NCI-H82 (cell line): Measurements from ENCODE around the gene ABHD6.
"Not testable (repeated sequence)": the region's sequence is repeated elsewhere in the genome, so short reads cannot be mapped to it uniquely, and the experiment has no call there.

Experiments used
- DNase-seq: peaks from one replicate; lab custom pipeline; 2025; lab: John Stamatoyannopoulos, UW

ABHD6 gene

GRCh38 chr3:58281069-58281468, 43.5 kb downstream of the ABHD6 start:
- peak; percentile 49 for DNase-seq

- no peak for DNase-seq
Measured at GRCh38 chr3:58285334-58285733, 47.7 kb downstream of the ABHD6 start.

- DNase-seq, result no peak
Measured at GRCh38 chr3:58287354-58287753, 49.8 kb downstream of the ABHD6 start.

GRCh38 chr3:58288011-58288728, 50.6 kb downstream of the ABHD6 start:
- DNase-seq, result no peak

GRCh38 chr3:58288964-58289613, 51.5 kb downstream of the ABHD6 start:
- DNase-seq, result not testable (repeated sequence)

DNA sequence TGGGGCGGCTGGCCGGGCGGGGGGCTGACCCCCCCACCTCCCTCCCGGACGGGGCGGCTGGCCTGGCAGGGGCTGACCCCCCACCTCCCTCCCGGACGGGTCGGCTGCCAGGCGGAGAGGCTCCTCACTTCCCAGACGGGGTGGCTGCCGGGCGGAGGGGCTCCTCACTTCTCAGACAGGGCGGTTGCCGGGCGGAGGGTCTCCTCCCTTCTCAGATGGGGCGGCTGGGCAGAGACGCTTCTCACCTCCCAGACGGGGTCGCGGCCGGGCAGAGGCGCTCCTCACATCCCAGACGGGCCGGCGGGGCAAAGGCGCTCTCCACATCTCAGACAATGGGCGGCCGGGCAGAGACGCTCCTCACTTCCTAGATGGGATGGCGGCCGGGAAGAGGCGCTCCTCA, 52.9 kb downstream of the ABHD6 start:
- not testable (repeated sequence) for DNase-seq

DNA sequence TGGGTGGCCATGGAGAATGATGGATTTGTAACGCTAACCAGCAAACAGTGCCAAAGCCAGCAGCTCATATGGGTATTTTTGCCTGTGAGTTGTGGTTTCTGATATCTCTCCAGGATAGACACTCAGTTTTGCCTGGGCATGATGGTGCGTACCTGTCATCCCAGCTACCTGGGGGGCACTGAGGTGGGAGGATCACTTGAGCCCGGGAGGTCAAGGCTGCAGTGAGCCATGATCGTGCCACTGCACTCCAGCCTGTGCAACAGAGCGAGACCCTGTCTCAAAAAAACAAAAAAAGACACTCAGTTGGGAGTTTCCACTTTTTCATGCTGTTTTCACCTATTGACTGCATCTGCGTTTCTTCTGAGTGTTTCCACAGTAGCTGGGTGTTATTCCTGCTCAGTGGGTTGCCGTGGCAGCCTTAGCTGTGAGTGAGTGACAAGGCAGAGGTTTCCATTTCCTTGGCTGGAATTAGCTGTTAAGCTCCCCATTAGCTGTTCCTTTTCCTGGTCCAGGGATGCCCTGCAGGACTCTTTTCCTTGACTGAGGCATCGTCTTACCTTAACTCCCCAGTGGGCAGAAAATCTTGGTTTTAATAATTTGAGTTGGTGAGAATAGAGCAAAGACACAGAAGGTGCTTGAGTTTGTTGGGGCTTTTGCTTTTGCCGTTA, 54.2 kb downstream of the ABHD6 start:
- no peak for DNase-seq

DNA sequence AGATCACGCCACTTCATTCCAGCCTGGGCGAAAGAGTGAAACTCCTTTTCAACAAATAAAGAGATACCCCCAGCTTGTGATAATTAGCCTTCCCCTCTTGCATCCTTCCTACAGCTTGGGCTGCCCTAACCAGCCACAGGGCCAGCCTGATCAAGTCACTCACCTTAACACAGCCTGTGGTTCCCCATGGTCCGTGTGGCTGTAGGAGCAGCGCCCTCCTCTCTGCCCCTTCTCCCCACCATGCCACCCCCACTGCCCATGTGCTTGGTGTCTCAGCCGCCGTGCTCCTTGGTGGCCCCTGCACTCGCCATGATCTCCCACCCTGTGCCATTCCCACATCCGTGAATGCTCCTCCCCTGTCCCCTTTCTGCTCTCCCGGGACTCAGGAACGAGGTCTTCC, 55.3 kb downstream of the ABHD6 start:
- DNase-seq, result no peak

DNA sequence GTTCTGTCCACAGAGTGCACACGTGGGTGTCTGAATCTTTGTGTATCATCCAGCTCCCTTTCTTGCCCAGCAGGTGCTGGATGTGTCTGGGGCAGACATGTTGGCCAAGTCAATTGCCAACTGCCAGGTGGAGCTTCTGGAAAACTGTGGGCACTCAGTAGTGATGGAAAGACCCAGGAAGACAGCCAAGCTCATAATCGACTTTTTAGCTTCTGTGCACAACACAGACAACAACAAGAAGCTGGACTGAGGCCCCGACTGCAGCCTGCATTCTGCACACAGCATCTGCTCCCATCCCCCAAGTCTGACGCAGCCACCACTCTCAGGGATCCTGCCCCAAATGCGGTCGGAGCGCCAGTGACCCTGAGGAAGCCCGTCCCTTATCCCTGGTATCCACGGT, 55.9 kb downstream of the ABHD6 start:
- DNase-seq, result no peak

DNA sequence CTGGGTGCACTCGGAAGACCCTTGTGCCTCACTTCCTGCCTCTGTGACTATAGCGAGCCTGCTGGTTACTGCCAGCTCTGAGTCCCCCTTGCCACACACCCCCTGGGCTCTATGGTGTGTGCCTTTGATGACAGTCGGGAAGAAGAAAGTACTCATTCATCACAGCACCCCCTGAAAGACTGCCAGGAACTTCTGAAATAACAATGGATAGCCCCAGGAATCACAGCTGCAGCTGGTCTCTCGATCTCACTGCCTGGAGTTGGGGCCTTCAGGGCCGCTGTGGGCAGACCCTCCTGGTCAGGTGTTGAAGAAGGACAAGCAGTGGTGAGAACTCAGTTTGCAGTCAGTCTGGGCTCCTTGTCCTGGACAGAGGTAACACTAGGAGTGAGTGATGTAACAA, 58.7 kb downstream of the ABHD6 start:
- DNase-seq, result no peak

- no peak for DNase-seq
Measured at GRCh38 chr3:58296843-58297242, 59.3 kb downstream of the ABHD6 start.

DNA sequence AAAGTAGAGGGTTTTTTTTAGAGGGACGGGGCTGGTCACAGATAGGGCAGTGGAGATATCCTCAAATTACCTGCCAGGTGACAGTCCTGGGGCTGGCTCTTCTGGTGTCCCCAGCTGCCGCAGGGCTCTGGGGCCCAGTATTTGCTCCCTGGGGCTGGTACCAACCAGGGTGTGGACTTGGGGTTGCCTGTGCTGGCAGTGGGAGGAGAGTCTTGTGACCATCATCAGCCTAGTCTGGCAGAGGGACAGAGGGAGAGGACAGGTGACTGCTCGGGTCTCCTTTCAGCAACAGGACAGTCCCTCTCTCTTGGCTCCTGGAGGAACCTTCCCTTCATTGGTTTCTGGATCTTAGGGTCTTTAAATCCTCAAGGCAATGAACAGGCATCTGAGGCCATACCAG, 60.6 kb downstream of the ABHD6 start:
- no peak for DNase-seq

DNA sequence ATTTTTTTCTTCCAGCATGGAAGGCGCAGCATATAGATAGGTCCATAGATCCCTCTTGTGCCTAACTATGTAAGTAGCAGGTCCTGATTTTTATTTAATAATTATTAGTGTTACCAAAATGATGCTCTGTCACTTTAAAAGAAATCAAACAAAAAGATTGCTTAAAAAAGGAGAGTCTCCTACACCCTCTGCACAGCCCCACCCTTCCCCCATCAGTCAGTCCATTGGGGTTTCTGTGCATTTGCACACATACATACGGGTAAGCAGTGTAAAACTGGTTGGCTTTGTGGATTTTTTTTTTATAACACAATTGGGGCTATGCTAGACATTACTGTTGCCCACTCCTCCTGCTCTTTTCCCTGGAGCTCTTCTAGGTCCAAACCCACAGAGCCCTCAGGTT, 61.5 kb downstream of the ABHD6 start:
- DNase-seq, result no peak

DNA sequence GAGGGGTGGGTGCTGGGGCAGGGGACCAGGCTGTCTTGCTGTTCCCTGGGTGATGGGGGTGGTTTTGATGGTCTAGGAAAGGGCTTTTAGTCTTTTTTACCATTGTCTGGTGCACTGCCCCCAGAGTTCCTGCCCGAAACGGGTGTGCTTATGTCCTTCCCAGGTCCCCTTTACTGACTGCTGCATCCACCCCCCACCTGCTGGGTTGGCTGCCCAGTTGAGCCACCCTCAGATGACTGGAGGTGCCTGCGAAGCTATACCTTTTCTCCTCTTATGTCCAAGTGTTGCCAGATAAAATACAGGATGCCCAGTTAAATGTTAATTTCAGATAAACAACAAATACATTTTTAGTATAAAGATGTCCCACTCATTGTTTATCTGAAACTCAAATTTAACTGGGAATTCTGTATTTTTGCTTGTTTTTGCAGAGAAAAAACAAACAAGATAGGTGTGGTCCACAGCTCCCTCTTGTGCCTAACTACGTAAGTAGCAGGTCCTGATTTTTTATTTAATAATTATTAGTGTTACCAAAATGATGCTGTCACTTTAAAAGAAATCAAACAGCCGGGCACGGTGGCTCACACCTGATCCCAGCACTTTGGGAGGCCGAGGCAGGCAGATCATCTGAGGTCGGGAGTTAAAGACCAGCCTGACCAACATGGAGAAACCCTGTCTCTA, 62.4 kb downstream of the ABHD6 start:
- peak; percentile 18 for DNase-seq

DNA sequence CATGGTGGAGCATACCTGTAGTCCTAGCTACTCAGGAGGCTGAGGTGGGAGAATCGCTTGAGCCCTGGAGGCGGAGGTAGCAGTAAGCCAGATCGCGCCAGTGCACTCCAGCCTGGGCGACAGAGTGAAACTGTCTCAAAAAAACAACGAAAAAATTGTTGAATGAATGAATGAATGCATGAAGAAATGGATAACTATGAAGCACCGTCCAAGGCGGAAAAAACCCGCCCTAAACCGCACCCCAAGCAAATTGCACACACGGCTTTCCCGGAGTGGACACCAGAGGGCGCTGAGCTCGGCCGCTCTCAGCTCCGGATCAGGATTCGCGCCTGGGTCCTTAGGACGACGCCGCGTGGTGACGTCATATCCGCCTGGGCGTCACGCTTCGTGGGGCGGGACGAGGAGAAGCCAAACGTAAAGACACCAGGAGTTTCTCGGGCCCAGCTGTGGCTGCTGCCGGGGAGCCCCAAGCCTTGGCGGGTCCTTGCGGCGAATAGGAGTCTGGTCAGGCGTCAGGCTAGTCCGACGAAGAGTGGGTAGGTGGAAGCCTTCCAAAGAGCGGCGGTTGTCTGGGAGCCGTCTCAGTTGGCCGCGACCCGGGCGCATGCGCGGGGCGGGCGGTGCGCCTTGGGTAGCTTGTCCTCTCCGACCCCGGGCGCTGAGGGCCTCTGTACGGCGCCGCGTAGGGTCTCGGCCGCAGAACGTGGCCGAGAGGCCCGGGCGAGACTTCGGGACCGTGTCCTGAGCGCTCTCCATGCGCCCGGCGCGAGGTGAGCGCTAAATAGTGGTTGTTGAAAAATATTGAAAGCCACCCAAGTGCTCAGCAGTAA, 68.5 kb downstream of the ABHD6 start, which contains the start of the genes HTD2 and RPP14:
TSS of gene HTD2 (plus strand) at position 639 of the 830 bp plus-strand sequence. CDS start 11,094 bp downstream, outside the sequence.
TSS of gene RPP14 (plus strand) at position 364 of the 830 bp plus-strand sequence. CDS start 4,085 bp downstream, outside the sequence.
- peak; percentile 96 for DNase-seq

DNA sequence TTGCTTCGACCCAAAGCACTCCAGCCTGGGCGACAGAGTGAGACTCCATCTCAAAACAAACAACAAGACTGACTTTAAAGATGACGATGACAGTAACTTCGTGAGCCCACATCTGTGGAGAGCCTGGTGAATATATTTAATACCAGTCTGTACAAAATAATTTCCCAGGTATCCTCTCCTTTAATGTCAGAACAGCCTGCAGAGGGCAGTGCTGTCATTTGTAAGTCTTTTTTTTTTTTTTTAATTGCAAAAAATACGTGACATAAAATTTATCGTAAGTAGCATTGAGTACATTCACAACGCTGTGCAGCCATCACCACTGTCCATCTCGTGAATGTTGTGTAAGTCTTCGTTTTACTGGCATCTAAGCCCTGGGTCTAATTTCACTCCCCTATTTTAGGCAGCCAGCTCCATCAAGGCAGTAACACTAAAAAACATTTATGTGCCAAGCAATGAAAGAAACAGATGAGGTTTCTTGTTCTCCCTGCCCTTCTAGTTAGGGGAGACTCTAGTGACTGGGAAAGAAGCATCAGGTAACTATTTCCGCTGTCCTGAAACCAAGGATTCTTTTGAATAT, 70.1 kb downstream of the ABHD6 start:
- DNase-seq, result peak; percentile 54

DNA sequence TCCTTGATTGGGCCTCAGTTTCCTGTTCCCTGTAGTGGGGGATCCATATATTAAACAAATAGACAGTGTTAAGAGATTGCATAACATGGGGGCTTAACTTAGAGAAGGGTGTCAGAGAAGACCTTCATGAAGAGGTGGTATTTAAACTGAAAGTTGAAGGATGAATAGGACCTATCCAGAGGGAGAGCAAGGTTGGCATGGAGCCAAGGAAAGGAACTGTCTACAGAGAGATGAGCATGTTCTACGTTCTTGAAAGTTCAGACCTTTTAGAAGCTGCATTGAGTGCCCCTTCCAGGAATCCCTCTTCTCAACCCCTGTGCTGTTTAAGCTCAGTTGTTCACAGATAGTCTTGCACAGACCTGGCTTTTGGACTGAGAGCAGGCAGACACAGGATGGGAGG, 71.1 kb downstream of the ABHD6 start:
- no peak for DNase-seq

DNA sequence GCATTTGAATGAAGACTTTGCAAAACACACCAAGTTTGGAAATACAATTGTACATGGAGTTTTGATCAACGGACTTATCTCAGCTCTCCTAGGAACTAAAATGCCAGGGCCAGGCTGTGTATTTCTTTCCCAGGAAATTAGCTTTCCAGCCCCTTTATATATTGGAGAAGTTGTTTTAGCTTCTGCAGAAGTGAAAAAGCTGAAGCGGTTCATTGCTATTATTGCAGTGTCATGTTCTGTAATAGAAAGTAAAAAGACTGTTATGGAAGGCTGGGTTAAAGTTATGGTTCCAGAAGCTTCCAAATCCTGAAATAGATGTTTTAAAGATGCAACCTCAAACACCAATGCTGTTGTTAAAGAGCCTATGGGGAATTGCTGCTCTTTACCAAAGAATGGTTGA, 80.2 kb downstream of the ABHD6 start:
- no peak for DNase-seq

DNA sequence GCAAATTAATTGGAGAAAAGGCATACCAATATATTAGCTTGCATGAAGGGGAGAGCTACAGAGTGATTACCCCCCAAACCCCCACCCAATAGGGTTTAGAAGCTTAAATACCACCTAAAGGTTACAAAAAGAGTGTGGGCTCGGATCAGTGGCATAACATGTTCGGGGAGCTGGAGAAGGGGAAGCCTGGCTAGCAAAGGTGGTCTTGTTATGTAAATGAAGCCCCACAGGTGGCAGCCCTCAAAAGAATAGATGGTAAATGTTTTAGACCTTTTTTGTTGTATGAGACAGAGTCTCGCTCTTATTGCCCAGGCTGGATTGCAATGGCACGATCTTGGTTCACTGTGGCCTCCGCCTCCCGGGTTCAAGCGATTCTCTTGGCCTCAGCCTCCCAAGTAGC, 84.2 kb downstream of the ABHD6 start:
- DNase-seq, result no peak

- DNase-seq, result no peak
Measured at GRCh38 chr3:58322793-58323192, 85.2 kb downstream of the ABHD6 start.
